Ovary (tissue), 3 donors: Measurements from ENCODE around the gene GAREM1.

Experiments
- CTCF ChIP-seq, 3 donors: fragments of 450-650 bp in 2 of 3; fragments of 200-600 bp in 1 of 3; IDR thresholded peaks; one replicate each; pipeline versions ENCODE4 v1.5.1 to v1.8.0; 2016 to 2022; ENCODE audit warnings: antibody characterized with exemption in 3 of 3, mild to moderate bottlenecking in 1 of 3
- EP300 ChIP-seq: sonication (generic); formaldehyde crosslinking; IDR thresholded peaks from one replicate; pipeline ENCODE4 v1.6.1; 2017; ENCODE audit warnings: antibody characterized with exemption
- POLR2A ChIP-seq: fragments of 450-650 bp; IDR thresholded peaks from one replicate; pipeline ENCODE4 v1.6.1; 2017; ENCODE audit warnings: antibody characterized with exemption, mild to moderate bottlenecking, moderate library complexity
- donor health status: DM: no; HTN: no; CAD: no.

- TF ChIP-seq CTCF (IDR thresholded peaks at IDR 0.05) = no peak
- TF ChIP-seq POLR2A = no peak
- no peak for TF ChIP-seq EP300
These were observed 79.6 kb downstream of the GAREM1 start for GRCh38 chr18:32391126-32391525.
